Measurements from ENCODE around the gene SND1. TPM values are rescaled to one million over a fixed set of nuclear protein-coding genes. Genes with fewer than 3 reads are reported as not detected.

The SND1 gene
- total and polyA plus RNA-seq, 10 of the 15 experiments (the other 5 are each of a cell fraction or from before 2014, with no cell fraction given) = 52.4 to 270 (median 146) TPM

DNA sequence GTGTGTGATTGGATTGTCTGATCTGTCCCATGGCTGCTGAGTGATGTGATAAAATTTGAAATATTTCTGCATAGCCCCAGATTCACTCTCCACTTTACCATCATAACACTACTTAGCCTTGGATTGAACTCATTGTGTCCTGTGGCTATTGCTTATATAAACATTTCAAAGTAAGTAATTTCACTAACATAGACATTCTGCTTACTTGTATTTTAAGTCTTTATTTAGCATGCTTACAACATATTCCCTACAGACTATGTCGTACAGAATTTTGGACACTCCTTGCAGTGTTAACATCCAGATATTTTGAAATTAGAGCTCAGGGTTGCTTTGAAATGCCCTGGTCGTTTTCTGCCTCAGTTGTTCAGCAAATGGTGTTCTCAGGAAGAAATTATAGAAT lies 261.7 kb downstream of the SND1 start (continued):
- no peak for TF ChIP-seq HCFC1 (IDR thresholded peaks at IDR 0.05; ENCODE audit: low read length)

DNA sequence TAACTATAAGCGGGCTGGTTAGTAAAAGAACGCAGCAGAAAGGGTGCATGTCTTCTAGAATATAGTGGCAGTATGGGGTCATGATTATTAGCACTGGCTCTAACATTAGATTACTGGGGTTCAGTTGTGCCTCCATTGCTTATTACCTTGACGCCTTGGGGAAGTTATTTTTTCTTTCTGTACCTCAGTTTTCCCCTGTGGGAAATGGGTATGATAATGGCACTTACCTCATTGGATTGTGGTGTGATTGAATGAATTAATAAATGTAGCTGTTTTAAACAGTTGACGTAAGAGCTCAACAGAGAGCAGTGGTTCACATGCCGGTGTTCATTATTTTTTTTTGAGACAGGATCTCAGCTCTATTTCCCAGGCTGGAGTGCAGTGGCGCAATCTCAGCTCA lies 262.7 kb downstream of the SND1 start:
- peaks cover 4% of the 10 kb centered on the region for H3K79me2 ChIP-seq (ENCODE audit: control insufficient read depth, insufficient read depth, low read length)
- RAD21 ChIA-PET (ENCODE audit: unreplicated experiment) = interaction anchor here (1.2 kb wide), 1 partner anchor 16 kb away, joined by 3 read pairs; no protein-coding TSS in a partner anchor
- H3K9ac ChIP-seq (ENCODE audit: control insufficient read depth, insufficient read depth, low read length) = no peak overlapping the region
- H3K27me3 ChIP-seq (replicated peaks in 1 of 2; ENCODE audit: control insufficient read depth in 2 of 2, insufficient read depth in 2 of 2, low read length in 1 of 2) = no peaks in the 10 kb centered on the region
- peaks cover 19% of the 10 kb centered on the region for H3K4me1 ChIP-seq (ENCODE audit: control insufficient read depth, insufficient read depth, low read length)
- H4K20me1 ChIP-seq (ENCODE audit: control insufficient read depth, insufficient read depth) = no peaks in the 10 kb centered on the region
- SMC1A ChIA-PET (ENCODE audit: uncharacterized antibody, unreplicated experiment) = interaction anchor here (0.8 to 1.9 kb wide), 5 partner anchors 11 to 106 kb away, joined by 3 to 5 read pairs (median 3); no protein-coding TSS in a partner anchor
- no peak overlapping the region for H3K4me2 ChIP-seq (ENCODE audit: control insufficient read depth, insufficient read depth)
- POLR2A ChIA-PET = interaction anchor here (0.5 kb wide), 1 partner anchor 206 kb away, joined by 4 read pairs; no protein-coding TSS in a partner anchor
- FAIRE-seq (no peak), DNase-seq (ENCODE audit: low read depth, low spot score) (no peak), ATAC-seq (no peak)
- H3K36me3 ChIP-seq (ENCODE audit: control insufficient read depth in 2 of 2, insufficient read depth in 2 of 2, low read length in 1 of 2) = peaks cover 0 to 3% of the 10 kb centered on the region in 2 experiments; a peak in 2 of 4 replicates
- CTCF ChIA-PET = no interaction called here
- no peak overlapping the region for H3K4me3 ChIP-seq
- no peak overlapping the region for H3K27ac ChIP-seq (ENCODE audit: control insufficient read depth, insufficient read depth)
- H3K9me3 ChIP-seq (replicated peaks; ENCODE audit: control insufficient read depth, insufficient read depth, low read length) = no peaks in the 10 kb centered on the region
- WGBS (ENCODE audit: insufficient coverage, insufficient replicate concordance, low lambda C conversion rate, missing lambda C conversion rate) = 82% methylated on average over 6 of the region's 6 CpGs
- no peak overlapping the region for H2AFZ ChIP-seq (ENCODE audit: control insufficient read depth, low read depth, low read length)
- intact Hi-C loops (cut with micrococcal nuclease; ENCODE audit: unreplicated experiment) (no loop called here), in situ Hi-C loops (cut with MboI) (no loop called here)
- no TSS peak for BruUV-seq (replicated peaks)
- TF ChIP-seq EP300 (IDR thresholded peaks at IDR 0.05; ENCODE audit: borderline replicate concordance in 1 of 2, control insufficient read depth in 1 of 2, low read depth in 2 of 2, low read length in 2 of 2) = no peak
- TF ChIP-seq, protein P1, sequence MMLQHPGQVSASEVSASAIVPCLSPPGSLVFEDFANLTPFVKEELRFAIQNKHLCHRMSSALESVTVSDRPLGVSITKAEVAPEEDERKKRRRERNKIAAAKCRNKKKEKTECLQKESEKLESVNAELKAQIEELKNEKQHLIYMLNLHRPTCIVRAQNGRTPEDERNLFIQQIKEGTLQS (IDR thresholded peaks at IDR 0.05; ENCODE audit: borderline replicate concordance, extremely low read depth, low read depth, low read length) = no peak
- TF ChIP-seq BMI1 (IDR thresholded peaks at IDR 0.05; ENCODE audit: borderline replicate concordance) = no peak
- TF ChIP-seq, protein P2, sequence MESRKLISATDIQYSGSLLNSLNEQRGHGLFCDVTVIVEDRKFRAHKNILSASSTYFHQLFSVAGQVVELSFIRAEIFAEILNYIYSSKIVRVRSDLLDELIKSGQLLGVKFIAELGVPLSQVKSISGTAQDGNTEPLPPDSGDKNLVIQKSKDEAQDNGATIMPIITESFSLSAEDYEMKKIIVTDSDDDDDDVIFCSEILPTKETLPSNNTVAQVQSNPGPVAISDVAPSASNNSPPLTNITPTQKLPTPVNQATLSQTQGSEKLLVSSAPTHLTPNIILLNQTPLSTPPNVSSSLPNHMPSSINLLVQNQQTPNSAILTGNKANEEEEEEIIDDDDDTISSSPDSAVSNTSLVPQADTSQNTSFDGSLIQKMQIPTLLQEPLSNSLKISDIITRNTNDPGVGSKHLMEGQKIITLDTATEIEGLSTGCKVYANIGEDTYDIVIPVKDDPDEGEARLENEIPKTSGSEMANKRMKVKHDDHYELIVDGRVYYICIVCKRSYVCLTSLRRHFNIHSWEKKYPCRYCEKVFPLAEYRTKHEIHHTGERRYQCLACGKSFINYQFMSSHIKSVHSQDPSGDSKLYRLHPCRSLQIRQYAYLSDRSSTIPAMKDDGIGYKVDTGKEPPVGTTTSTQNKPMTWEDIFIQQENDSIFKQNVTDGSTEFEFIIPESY (IDR thresholded peaks at IDR 0.05) = no peak
- no peak for TF ChIP-seq SREBF1 (IDR thresholded peaks at IDR 0.05; ENCODE audit: low read length)
- TF ChIP-seq RAD51 (IDR thresholded peaks at IDR 0.05) = no peak
- TF ChIP-seq, protein P3, sequence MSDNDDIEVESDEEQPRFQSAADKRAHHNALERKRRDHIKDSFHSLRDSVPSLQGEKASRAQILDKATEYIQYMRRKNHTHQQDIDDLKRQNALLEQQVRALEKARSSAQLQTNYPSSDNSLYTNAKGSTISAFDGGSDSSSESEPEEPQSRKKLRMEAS (IDR thresholded peaks at IDR 0.05; ENCODE audit: low read depth, low read length) = no peak
- TF ChIP-seq, protein P4, sequence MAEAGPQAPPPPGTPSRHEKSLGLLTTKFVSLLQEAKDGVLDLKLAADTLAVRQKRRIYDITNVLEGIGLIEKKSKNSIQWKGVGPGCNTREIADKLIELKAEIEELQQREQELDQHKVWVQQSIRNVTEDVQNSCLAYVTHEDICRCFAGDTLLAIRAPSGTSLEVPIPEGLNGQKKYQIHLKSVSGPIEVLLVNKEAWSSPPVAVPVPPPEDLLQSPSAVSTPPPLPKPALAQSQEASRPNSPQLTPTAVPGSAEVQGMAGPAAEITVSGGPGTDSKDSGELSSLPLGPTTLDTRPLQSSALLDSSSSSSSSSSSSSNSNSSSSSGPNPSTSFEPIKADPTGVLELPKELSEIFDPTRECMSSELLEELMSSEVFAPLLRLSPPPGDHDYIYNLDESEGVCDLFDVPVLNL (IDR thresholded peaks at IDR 0.05; ENCODE audit: low read depth, low read length) = no peak
- no peak for TF ChIP-seq FOXK2 (IDR thresholded peaks at IDR 0.05)
- no peak for TF ChIP-seq KAT2A (conservative IDR thresholded peaks at IDR 0.05; ENCODE audit: control insufficient read depth, low read depth, low read length)
- no peak for TF ChIP-seq RB1 (IDR thresholded peaks at IDR 0.05; ENCODE audit: borderline replicate concordance)
- no peak for TF ChIP-seq IKZF2 (IDR thresholded peaks at IDR 0.05)
- TF ChIP-seq CBX5 (IDR thresholded peaks at IDR 0.05; ENCODE audit: low read depth) = no peak
- TF ChIP-seq CHD2 (IDR thresholded peaks at IDR 0.05; ENCODE audit: borderline replicate concordance, low read depth, low read length) = no peak
- no peak for TF ChIP-seq CHD4 (IDR thresholded peaks at IDR 0.05)
- TF ChIP-seq, protein P5, sequence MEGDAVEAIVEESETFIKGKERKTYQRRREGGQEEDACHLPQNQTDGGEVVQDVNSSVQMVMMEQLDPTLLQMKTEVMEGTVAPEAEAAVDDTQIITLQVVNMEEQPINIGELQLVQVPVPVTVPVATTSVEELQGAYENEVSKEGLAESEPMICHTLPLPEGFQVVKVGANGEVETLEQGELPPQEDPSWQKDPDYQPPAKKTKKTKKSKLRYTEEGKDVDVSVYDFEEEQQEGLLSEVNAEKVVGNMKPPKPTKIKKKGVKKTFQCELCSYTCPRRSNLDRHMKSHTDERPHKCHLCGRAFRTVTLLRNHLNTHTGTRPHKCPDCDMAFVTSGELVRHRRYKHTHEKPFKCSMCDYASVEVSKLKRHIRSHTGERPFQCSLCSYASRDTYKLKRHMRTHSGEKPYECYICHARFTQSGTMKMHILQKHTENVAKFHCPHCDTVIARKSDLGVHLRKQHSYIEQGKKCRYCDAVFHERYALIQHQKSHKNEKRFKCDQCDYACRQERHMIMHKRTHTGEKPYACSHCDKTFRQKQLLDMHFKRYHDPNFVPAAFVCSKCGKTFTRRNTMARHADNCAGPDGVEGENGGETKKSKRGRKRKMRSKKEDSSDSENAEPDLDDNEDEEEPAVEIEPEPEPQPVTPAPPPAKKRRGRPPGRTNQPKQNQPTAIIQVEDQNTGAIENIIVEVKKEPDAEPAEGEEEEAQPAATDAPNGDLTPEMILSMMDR (IDR thresholded peaks at IDR 0.05 in 2 of 3, conservative IDR thresholded peaks at IDR 0.05 in 1 of 3; ENCODE audit: control insufficient read depth in 2 of 3, extremely low read depth in 1 of 3, insufficient read depth in 1 of 3, low read depth in 3 of 3, low read length in 3 of 3) = no peak
- TF ChIP-seq YY1 (IDR thresholded peaks at IDR 0.05; ENCODE audit: low read depth, low read length) = no peak

All from GM12878 (cell line).